ENCODE measurements around the gene ARHGEF17. TPM values are rescaled to one million over a fixed set of nuclear protein-coding genes. Genes with fewer than 3 reads are reported as not detected.

Gene ARHGEF17
- total RNA-seq, 1 experiment from 2014 or later: 24.0 TPM

DNA sequence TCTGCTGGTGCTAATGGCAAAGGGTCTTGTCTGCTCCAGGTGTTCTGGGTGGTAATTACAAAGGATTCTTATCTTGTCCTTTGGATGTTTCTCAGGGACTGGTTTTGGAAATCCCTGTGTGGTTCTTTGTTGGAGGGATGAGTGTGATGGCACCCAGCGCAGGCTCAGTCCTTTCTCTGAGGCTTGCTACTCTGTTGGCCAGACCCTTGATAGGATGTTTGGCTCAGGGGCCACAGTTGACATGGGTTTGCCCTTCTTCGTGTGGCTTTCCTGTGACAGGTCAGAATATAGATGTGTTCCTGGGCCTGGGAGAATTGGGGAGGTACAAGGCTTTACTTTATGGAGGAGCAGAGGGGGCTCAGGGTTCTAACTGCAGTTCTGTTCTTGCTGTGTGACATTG is 4.0 kb downstream of the ARHGEF17 start:
- Histone ChIP-seq H3K36me3 (ENCODE audit: insufficient read depth, low read length, poor library complexity, severe bottlenecking) (no peaks in the 10 kb centered on the region), H3K4me1 (ENCODE audit: insufficient read depth, low read length, poor library complexity, severe bottlenecking) (peaks cover 60% of the 10 kb centered on the region), H3K4me3 (ENCODE audit: low read depth, low read length, poor library complexity, severe bottlenecking) (peak overlapping the region; percentile 7), H3K9me3 (ENCODE audit: low read depth, low read length, poor library complexity, severe bottlenecking) (no peaks in the 10 kb centered on the region), H3K27me3 (replicated peaks; ENCODE audit: insufficient read depth, low read depth, low read length, poor library complexity) (no peaks in the 10 kb centered on the region), H3K27ac (ENCODE audit: low read depth, low read length, poor library complexity, severe bottlenecking) (peak overlapping the region; percentile 61)
- intact Hi-C loops (cut with micrococcal nuclease; ENCODE audit: unreplicated experiment): no loop called here
- no TSS peak for BruUV-seq (replicated peaks)
- POLR2A ChIA-PET (ENCODE audit: low non-redundant PET): no interaction called here
- DNase-seq (ENCODE audit: low spot score): no peak
- CTCF ChIA-PET: interaction anchor here (0.5 kb wide), 1 partner anchor 700 kb away, joined by 8 read pairs; no protein-coding TSS in a partner anchor
- TF ChIP-seq, protein P1, sequence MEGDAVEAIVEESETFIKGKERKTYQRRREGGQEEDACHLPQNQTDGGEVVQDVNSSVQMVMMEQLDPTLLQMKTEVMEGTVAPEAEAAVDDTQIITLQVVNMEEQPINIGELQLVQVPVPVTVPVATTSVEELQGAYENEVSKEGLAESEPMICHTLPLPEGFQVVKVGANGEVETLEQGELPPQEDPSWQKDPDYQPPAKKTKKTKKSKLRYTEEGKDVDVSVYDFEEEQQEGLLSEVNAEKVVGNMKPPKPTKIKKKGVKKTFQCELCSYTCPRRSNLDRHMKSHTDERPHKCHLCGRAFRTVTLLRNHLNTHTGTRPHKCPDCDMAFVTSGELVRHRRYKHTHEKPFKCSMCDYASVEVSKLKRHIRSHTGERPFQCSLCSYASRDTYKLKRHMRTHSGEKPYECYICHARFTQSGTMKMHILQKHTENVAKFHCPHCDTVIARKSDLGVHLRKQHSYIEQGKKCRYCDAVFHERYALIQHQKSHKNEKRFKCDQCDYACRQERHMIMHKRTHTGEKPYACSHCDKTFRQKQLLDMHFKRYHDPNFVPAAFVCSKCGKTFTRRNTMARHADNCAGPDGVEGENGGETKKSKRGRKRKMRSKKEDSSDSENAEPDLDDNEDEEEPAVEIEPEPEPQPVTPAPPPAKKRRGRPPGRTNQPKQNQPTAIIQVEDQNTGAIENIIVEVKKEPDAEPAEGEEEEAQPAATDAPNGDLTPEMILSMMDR (conservative IDR thresholded peaks at IDR 0.05; ENCODE audit: low read depth, low read length): no peak
- TF ChIP-seq EZH2 (IDR thresholded peaks at IDR 0.05; ENCODE audit: borderline replicate concordance, low read depth, low read length, poor library complexity, severe bottlenecking): no peak

DNA sequence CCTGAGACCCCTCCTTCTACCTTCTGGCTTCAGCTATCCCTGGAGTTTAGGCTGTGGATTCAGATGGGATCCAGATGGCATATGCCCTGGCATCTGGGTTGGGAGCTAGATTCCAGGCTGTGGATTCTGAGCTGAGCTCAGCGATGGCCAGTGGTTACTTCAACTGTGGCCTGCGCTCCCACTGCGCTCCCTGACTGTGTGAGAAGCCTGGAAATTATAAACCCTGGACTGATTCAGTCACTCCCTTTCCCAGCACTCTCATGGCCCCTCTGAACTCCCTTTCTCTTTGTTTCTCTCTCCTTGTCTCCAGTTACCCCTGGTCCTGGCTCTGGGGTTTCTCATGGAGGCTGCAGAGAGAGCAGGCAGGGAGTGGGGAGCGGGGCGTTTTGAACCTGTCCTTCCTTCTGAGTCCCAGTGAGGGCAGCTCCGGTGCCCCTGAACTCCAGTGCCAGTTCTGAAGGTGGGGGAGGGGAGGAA is 4.8 kb downstream of the ARHGEF17 start:
- POLR2A ChIA-PET (ENCODE audit: low non-redundant PET): no interaction called here
- intact Hi-C loops (cut with micrococcal nuclease; ENCODE audit: unreplicated experiment): no loop called here

DNA sequence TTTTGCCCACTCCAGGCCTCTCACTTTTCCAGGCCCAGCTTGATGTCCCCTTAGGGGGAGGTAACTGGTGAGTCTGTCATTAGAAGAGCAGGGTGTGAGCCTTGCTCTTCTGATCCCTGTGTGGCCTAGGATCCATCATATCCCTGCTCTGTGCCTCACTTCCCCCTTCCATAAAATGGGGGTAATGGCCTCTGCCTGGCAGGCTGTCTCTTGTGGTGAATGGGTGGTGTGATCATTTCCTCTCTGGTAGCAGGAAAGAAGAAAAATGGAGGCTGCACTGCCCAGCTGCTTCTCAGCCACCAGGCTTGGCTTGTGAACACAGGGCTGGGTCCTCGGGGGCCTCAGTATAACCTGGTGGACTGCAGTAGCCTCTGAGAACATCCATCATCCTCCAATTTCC is 5.6 kb downstream of the ARHGEF17 start:
- H3K27me3 ChIP-seq (replicated peaks; ENCODE audit: insufficient read depth, low read depth, low read length, poor library complexity): no peaks in the 10 kb centered on the region
- no peak for DNase-seq (ENCODE audit: low spot score)
- intact Hi-C loops (cut with micrococcal nuclease; ENCODE audit: unreplicated experiment): no loop called here
- no peaks in the 10 kb centered on the region for H3K36me3 ChIP-seq (ENCODE audit: insufficient read depth, low read length, poor library complexity, severe bottlenecking)
- peaks cover 70% of the 10 kb centered on the region for H3K4me1 ChIP-seq (ENCODE audit: insufficient read depth, low read length, poor library complexity, severe bottlenecking)
- ChIA-PET CTCF (interaction anchor here (1.7 kb wide), 1 partner anchor 22 kb away, joined by 4 read pairs; no protein-coding TSS in a partner anchor), POLR2A (ENCODE audit: low non-redundant PET) (no interaction called here)
- BruUV-seq (replicated peaks): no TSS peak
- no peaks in the 10 kb centered on the region for H3K9me3 ChIP-seq (ENCODE audit: low read depth, low read length, poor library complexity, severe bottlenecking)
- H3K4me3 ChIP-seq (ENCODE audit: low read depth, low read length, poor library complexity, severe bottlenecking): no peak overlapping the region
- H3K27ac ChIP-seq (ENCODE audit: low read depth, low read length, poor library complexity, severe bottlenecking): peak overlapping the region; percentile 61
- TF ChIP-seq, protein P1 (conservative IDR thresholded peaks at IDR 0.05; ENCODE audit: low read depth, low read length): no peak
- TF ChIP-seq EZH2 (IDR thresholded peaks at IDR 0.05; ENCODE audit: borderline replicate concordance, low read depth, low read length, poor library complexity, severe bottlenecking): no peak

More for the DNA sequence above, 4.8 kb downstream of the ARHGEF17 start:
- TF ChIP-seq, protein P1 (conservative IDR thresholded peaks at IDR 0.05; ENCODE audit: low read depth, low read length): no peak
- no peak for DNase-seq (ENCODE audit: low spot score)
- Histone ChIP-seq H3K36me3 (ENCODE audit: insufficient read depth, low read length, poor library complexity, severe bottlenecking) (no peaks in the 10 kb centered on the region), H3K4me3 (ENCODE audit: low read depth, low read length, poor library complexity, severe bottlenecking) (peak overlapping the region; percentile 12), H3K4me1 (ENCODE audit: insufficient read depth, low read length, poor library complexity, severe bottlenecking) (peaks cover 67% of the 10 kb centered on the region), H3K9me3 (ENCODE audit: low read depth, low read length, poor library complexity, severe bottlenecking) (no peaks in the 10 kb centered on the region), H3K27me3 (replicated peaks; ENCODE audit: insufficient read depth, low read depth, low read length, poor library complexity) (no peaks in the 10 kb centered on the region), H3K27ac (ENCODE audit: low read depth, low read length, poor library complexity, severe bottlenecking) (peak overlapping the region; percentile 61)
- no TSS peak for BruUV-seq (replicated peaks)
- CTCF ChIA-PET: interaction anchor here (0.7 to 1.7 kb wide), 2 partner anchors 22 kb away, joined by 3 to 4 read pairs; no protein-coding TSS in a partner anchor

Measured in A673 (cell line).